Activated B cell treated with CpG ODN at 0.5 μM for 24 hours (primary cell): ENCODE measurements around the gene FER. TPM values are rescaled to one million over a fixed set of nuclear protein-coding genes. Genes with fewer than 3 reads are reported as not detected.

Experiments
- ATAC-seq: fragments of 200-7000 bp; cut with Tn5 transposase; one replicate; pipeline ENCODE4 v1.10.0; 2021; ENCODE audit warnings: low read depth, mild to moderate bottlenecking, moderate library complexity
- CTCF ChIA-PET: fragments of 350-600 bp; sonication (Branson Sonifier 250); formaldehyde crosslinking; loops from one replicate; lab custom pipeline; 2021; ENCODE audit warnings: antibody characterized with exemption; lab: Charles Lee
- POLR2A ChIA-PET: fragments of 350-600 bp; sonication (Branson Sonifier 250); formaldehyde crosslinking; loops from one replicate; lab custom pipeline; 2021; ENCODE audit warnings: antibody characterized with exemption; lab: Charles Lee
- DNase-seq: peaks from one replicate; pipeline ENCODE4 v3.0.0; 2022
- H3K27ac Mint-ChIP-seq: one replicate; pipeline ENCODE4 v1.8.0; 2020; ENCODE audit warnings: mixed read lengths
- H3K27me3 Mint-ChIP-seq: one replicate; pipeline ENCODE4 v1.8.0; 2021; ENCODE audit warnings: mixed read lengths
- H3K36me3 Mint-ChIP-seq: one replicate; pipeline ENCODE4 v1.8.0; 2021; ENCODE audit warnings: low read depth, mixed read lengths
- H3K4me1 Mint-ChIP-seq: one replicate; pipeline ENCODE4 v1.8.0; 2021; ENCODE audit warnings: mixed read lengths
- H3K4me3 Mint-ChIP-seq: one replicate; pipeline ENCODE4 v1.8.0; 2020; ENCODE audit warnings: mild to moderate bottlenecking, mixed read lengths
- H3K9me3 Mint-ChIP-seq: one replicate; pipeline ENCODE4 v1.8.0; 2020; ENCODE audit warnings: mixed read lengths
- intact Hi-C: fragments of 100-400 bp; cut with micrococcal nuclease; formaldehyde crosslinking; loops from one replicate; pipeline ENCODE4 v1.15.1; 2024
- total RNA-seq: library from RNA; stranded (reverse); gene quantifications from 2 replicates; pipeline ENCODE4 v1.2.3, GENCODE V29; 2022
- TF ChIP-seq, protein P1 (sequence below): fragments of 200-600 bp; IDR thresholded peaks from one replicate; pipeline ENCODE4 v1.8.0; 2022; ENCODE audit warnings: antibody characterized with exemption, mild to moderate bottlenecking

Gene FER
- total RNA-seq, 1 donor from 2014 or later: 17.3 TPM

DNA sequence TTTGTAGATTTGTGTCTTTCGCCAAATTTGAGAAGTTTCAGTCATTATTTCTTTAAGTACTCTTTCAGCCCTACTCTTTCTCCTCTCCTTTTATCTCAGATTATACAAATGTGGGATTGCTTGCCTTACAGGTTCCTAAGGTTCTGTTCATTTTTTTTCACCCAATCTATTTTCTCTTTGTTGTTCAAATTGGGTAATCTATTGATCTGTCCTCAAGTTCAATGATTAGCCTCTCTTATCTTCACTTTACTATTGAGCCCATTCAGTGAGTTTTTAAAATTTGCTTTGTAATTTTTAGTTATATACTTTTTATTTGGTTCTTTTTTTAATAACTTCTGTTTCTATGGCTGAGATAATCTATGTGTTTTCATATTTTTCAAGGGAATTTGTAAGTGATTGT, 282.1 kb downstream of the FER start:
- POLR2A ChIA-PET: no interaction called here
- DNase-seq (no peak), ATAC-seq (no peak)
- peaks cover 7% of the 10 kb centered on the region for H3K4me1 Mint-ChIP-seq
- TF ChIP-seq, protein P1, sequence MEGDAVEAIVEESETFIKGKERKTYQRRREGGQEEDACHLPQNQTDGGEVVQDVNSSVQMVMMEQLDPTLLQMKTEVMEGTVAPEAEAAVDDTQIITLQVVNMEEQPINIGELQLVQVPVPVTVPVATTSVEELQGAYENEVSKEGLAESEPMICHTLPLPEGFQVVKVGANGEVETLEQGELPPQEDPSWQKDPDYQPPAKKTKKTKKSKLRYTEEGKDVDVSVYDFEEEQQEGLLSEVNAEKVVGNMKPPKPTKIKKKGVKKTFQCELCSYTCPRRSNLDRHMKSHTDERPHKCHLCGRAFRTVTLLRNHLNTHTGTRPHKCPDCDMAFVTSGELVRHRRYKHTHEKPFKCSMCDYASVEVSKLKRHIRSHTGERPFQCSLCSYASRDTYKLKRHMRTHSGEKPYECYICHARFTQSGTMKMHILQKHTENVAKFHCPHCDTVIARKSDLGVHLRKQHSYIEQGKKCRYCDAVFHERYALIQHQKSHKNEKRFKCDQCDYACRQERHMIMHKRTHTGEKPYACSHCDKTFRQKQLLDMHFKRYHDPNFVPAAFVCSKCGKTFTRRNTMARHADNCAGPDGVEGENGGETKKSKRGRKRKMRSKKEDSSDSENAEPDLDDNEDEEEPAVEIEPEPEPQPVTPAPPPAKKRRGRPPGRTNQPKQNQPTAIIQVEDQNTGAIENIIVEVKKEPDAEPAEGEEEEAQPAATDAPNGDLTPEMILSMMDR: no peak
- H3K27ac Mint-ChIP-seq: no peak overlapping the region
- intact Hi-C loops: no loop called here
- H3K9me3 Mint-ChIP-seq: no peaks in the 10 kb centered on the region
- H3K36me3 Mint-ChIP-seq: no peaks in the 10 kb centered on the region
- CTCF ChIA-PET: no interaction called here
- no peaks in the 10 kb centered on the region for H3K27me3 Mint-ChIP-seq
- no peak overlapping the region for H3K4me3 Mint-ChIP-seq

GRCh38 chr5:109030360-109031143, 282.9 kb downstream of the FER start:
- Mint-ChIP-seq H3K4me1 (peaks cover 7% of the 10 kb centered on the region), H3K36me3 (no peaks in the 10 kb centered on the region), H3K4me3 (no peak overlapping the region), H3K27ac (no peak overlapping the region), H3K9me3 (no peaks in the 10 kb centered on the region), H3K27me3 (no peaks in the 10 kb centered on the region)
- DNase-seq: no peak
- TF ChIP-seq, protein P1: no peak
- ATAC-seq: no peak
- intact Hi-C loops: no loop called here
- ChIA-PET POLR2A (no interaction called here), CTCF (no interaction called here)

- no peak for DNase-seq
- Mint-ChIP-seq H3K4me3 (no peak overlapping the region), H3K4me1 (peaks cover 7% of the 10 kb centered on the region), H3K27ac (no peak overlapping the region), H3K36me3 (no peaks in the 10 kb centered on the region), H3K9me3 (no peaks in the 10 kb centered on the region), H3K27me3 (no peaks in the 10 kb centered on the region)
- intact Hi-C loops: no loop called here
- ChIA-PET CTCF (no interaction called here), POLR2A (no interaction called here)
- peak; percentile 31 for ATAC-seq
- TF ChIP-seq, protein P1: no peak
Measured at GRCh38 chr5:109034306-109034705, 286.6 kb downstream of the FER start.

- no peak overlapping the region for H3K27ac Mint-ChIP-seq
- TF ChIP-seq, protein P1: no peak
- no peak overlapping the region for H3K4me3 Mint-ChIP-seq
- POLR2A ChIA-PET: no interaction called here
- DNase-seq (no peak), ATAC-seq (no peak)
- intact Hi-C loops: no loop called here
- H3K36me3 Mint-ChIP-seq: no peaks in the 10 kb centered on the region
- H3K27me3 Mint-ChIP-seq: no peaks in the 10 kb centered on the region
- H3K4me1 Mint-ChIP-seq: peaks cover 7% of the 10 kb centered on the region
- CTCF ChIA-PET: no interaction called here
- H3K9me3 Mint-ChIP-seq: no peaks in the 10 kb centered on the region
Measured at GRCh38 chr5:109035436-109035835, 287.7 kb downstream of the FER start.

GRCh38 chr5:109038209-109038840, 290.6 kb downstream of the FER start:
- DNase-seq (no peak), ATAC-seq (no peak)
- ChIA-PET POLR2A (no interaction called here), CTCF (no interaction called here)
- Mint-ChIP-seq H3K36me3 (no peaks in the 10 kb centered on the region), H3K9me3 (no peaks in the 10 kb centered on the region), H3K27ac (no peak overlapping the region), H3K4me3 (no peak overlapping the region), H3K4me1 (peaks cover 7% of the 10 kb centered on the region), H3K27me3 (no peaks in the 10 kb centered on the region)
- intact Hi-C loops: no loop called here
- TF ChIP-seq, protein P1: no peak
